ENCODE measurements around the gene PLCH2. TPM values are rescaled to one million over a fixed set of nuclear protein-coding genes. Genes with fewer than 3 reads are reported as not detected.

PLCH2 gene
- total and polyA plus RNA-seq, 2 of the 13 experiments (the other 11 are each of a cell fraction or from before 2014, with no cell fraction given): 0.15 to 0.67 TPM

DNA sequence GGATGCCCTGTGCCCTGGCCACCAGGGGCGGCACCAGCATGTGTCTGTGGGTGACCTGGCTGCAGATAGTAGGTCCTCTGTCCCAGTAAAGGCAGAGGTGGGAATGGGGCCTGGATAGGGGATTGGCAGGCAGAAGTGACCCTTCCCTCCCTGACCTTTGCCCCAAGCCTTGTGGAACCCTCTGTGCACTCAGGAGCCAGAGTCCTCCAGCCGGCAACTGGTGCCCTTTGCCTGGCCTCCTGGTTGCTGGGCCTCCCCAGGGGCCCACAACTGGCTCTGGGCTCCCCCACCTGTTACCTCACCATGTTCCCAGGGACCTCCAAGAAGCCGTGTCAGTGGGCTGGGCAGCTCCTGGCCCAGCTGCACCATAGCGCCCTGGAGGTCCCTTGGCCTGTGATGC is 10.0 kb downstream of the PLCH2 start:
- Histone ChIP-seq H2AFZ (ENCODE audit: low read length) (no peak overlapping the region), H3K27ac (ENCODE audit: extremely low read length, insufficient read depth, low read length) (no peak overlapping the region), H4K20me1 (ENCODE audit: insufficient read depth, low read length) (no peaks in the 10 kb centered on the region), H3K9ac (ENCODE audit: insufficient read depth, low read depth, low read length) (no peak overlapping the region), H3K4me1 (ENCODE audit: insufficient read depth, low read length) (no peaks in the 10 kb centered on the region), H3K79me2 (ENCODE audit: insufficient read depth, low read length) (no peaks in the 10 kb centered on the region), H3K4me2 (ENCODE audit: low read depth, low read length) (no peak overlapping the region), H3K9me3 (ENCODE audit: low read length) (peaks cover 8% of the 10 kb centered on the region; the same call in 1 of the 2 replicates), H3K4me3 (replicated peaks in 1 of 3; ENCODE audit: insufficient read depth in 1 of 3, low read depth in 2 of 3, low read length in 3 of 3) (no peak overlapping the region), H3K27me3 (ENCODE audit: control insufficient read depth in 1 of 2, insufficient read depth in 2 of 2, low read length in 2 of 2) (peaks cover 14 to 17% of the 10 kb centered on the region in 2 experiments; a peak in 4 of 5 replicates), H3K36me3 (replicated peaks in 1 of 2; ENCODE audit: control insufficient read depth in 1 of 2, insufficient read depth in 2 of 2, low read length in 2 of 2) (no peaks in the 10 kb centered on the region)
- no TSS peak for BruUV-seq (replicated peaks)
- in situ Hi-C loops (cut with HindIII; ENCODE audit: extremely low pct_ligation_motif_present, low pct_unique_long_range_greater_than_20kb): no loop called here
- WGBS (ENCODE audit: low lambda C conversion rate): 50% methylated on average over 2 of the region's 4 CpGs
- no peak for DNase-seq (ENCODE audit: low spot score)
- FAIRE-seq: no peak
- POLR2A ChIA-PET: no interaction called here
- TF ChIP-seq CTCF (CRISPR knock-in tag; IDR thresholded peaks at IDR 0.05): 0 out of 2 replicates have a peak, but pooled peaks have one; percentile 12
- TF ChIP-seq NFKBIZ (CRISPR knock-in tag; IDR thresholded peaks at IDR 0.05): no peak
- TF ChIP-seq ZKSCAN1 (IDR thresholded peaks at IDR 0.05; ENCODE audit: low read length): peak; percentile 75; the same call in 1 of the 2 replicates
- TF ChIP-seq, protein P1, sequence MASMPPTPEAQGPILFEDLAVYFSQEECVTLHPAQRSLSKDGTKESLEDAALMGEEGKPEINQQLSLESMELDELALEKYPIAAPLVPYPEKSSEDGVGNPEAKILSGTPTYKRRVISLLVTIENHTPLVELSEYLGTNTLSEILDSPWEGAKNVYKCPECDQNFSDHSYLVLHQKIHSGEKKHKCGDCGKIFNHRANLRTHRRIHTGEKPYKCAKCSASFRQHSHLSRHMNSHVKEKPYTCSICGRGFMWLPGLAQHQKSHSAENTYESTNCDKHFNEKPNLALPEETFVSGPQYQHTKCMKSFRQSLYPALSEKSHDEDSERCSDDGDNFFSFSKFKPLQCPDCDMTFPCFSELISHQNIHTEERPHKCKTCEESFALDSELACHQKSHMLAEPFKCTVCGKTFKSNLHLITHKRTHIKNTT (CRISPR knock-in tag; IDR thresholded peaks at IDR 0.05): no peak
- intact Hi-C loops (cut with micrococcal nuclease; ENCODE audit: unreplicated experiment): no loop called here
- ATAC-seq: no peak
- CTCF ChIA-PET (ENCODE audit: low intra/inter-chr PET ratio, low total read pairs): no interaction called here

DNA sequence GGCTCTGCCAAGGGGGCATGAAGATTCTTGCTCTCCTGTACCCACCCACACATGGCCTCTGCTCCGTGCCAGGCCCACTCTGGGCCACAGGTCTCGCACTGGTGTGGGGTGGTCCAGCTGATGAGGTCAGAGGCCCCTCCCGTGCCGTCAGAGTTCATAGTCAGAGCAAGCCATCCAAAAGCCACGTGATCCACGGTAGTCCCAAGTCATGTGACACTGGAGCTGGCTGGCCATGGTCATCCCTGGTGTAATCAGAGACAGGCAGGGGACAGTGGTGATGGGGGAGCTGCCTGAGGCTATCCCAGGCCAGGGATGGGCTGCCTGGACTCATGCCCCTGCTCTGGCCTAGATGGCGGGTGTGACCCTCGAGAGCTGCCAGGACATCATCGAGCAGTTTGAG is 10.5 kb downstream of the PLCH2 start:
- in situ Hi-C loops (cut with HindIII; ENCODE audit: extremely low pct_ligation_motif_present, low pct_unique_long_range_greater_than_20kb) (no loop called here), intact Hi-C loops (cut with micrococcal nuclease; ENCODE audit: unreplicated experiment) (no loop called here)
- no CpG with 5 or more reads among the region's 9 CpGs for WGBS (ENCODE audit: low lambda C conversion rate)
- no peak overlapping the region for H3K27ac ChIP-seq (ENCODE audit: extremely low read length, insufficient read depth, low read length)
- H3K79me2 ChIP-seq (ENCODE audit: insufficient read depth, low read length): no peaks in the 10 kb centered on the region
- no peak for FAIRE-seq
- no peaks in the 10 kb centered on the region for H4K20me1 ChIP-seq (ENCODE audit: insufficient read depth, low read length)
- H3K27me3 ChIP-seq (ENCODE audit: control insufficient read depth in 1 of 2, insufficient read depth in 2 of 2, low read length in 2 of 2): peaks cover 15 to 22% of the 10 kb centered on the region in 2 experiments; a peak in 4 of 5 replicates
- no peak for DNase-seq (ENCODE audit: low spot score)
- H2AFZ ChIP-seq (ENCODE audit: low read length): no peak overlapping the region
- H3K4me3 ChIP-seq (replicated peaks in 1 of 3; ENCODE audit: insufficient read depth in 1 of 3, low read depth in 2 of 3, low read length in 3 of 3): no peak overlapping the region
- no peaks in the 10 kb centered on the region for H3K4me1 ChIP-seq (ENCODE audit: insufficient read depth, low read length)
- BruUV-seq (replicated peaks): no TSS peak
- ChIA-PET POLR2A (no interaction called here), CTCF (ENCODE audit: low intra/inter-chr PET ratio, low total read pairs) (no interaction called here)
- H3K4me2 ChIP-seq (ENCODE audit: low read depth, low read length): no peak overlapping the region
- ATAC-seq: no peak
- peaks cover 8% of the 10 kb centered on the region; the same call in 1 of the 2 replicates for H3K9me3 ChIP-seq (ENCODE audit: low read length)
- H3K36me3 ChIP-seq (replicated peaks in 1 of 2; ENCODE audit: control insufficient read depth in 1 of 2, insufficient read depth in 2 of 2, low read length in 2 of 2): no peaks in the 10 kb centered on the region
- 0 out of 2 replicates have a peak, but pooled peaks have one; percentile 14 for TF ChIP-seq CREB1 (IDR thresholded peaks at IDR 0.05)
- TF ChIP-seq CREB1 (CRISPR knock-in tag; IDR thresholded peaks at IDR 0.05): no peak
- TF ChIP-seq ZNF766 (CRISPR knock-in tag; IDR thresholded peaks at IDR 0.05; ENCODE audit: borderline replicate concordance): no peak
- TF ChIP-seq USF2 (IDR thresholded peaks at IDR 0.05; ENCODE audit: low read depth, low read length): peak; percentile 43; the same call in 1 of the 2 replicates
- TF ChIP-seq USF2 (CRISPR knock-in tag; IDR thresholded peaks at IDR 0.05; ENCODE audit: borderline replicate concordance): no peak
- peak; percentile 66; the same call in 1 of the 2 replicates for TF ChIP-seq RAD51 (IDR thresholded peaks at IDR 0.05; ENCODE audit: borderline replicate concordance)
- TF ChIP-seq ZBTB8A (CRISPR knock-in tag; IDR thresholded peaks at IDR 0.05; ENCODE audit: borderline replicate concordance, low read depth): no peak
- no peak for TF ChIP-seq ZNF790 (CRISPR knock-in tag; IDR thresholded peaks at IDR 0.05; ENCODE audit: borderline replicate concordance)
- no peak for TF ChIP-seq ZBTB7A (CRISPR knock-in tag; IDR thresholded peaks at IDR 0.05)
- no peak overlapping the region for H3K9ac ChIP-seq (ENCODE audit: insufficient read depth, low read depth, low read length)

All from HepG2 (cell line).